NCI-H345 (cell line): ENCODE measurements around the gene CCDC50.

Source experiments
- DNase-seq: peaks from one replicate; lab custom pipeline; 2025; lab: John Stamatoyannopoulos, UW

The CCDC50 gene

DNA sequence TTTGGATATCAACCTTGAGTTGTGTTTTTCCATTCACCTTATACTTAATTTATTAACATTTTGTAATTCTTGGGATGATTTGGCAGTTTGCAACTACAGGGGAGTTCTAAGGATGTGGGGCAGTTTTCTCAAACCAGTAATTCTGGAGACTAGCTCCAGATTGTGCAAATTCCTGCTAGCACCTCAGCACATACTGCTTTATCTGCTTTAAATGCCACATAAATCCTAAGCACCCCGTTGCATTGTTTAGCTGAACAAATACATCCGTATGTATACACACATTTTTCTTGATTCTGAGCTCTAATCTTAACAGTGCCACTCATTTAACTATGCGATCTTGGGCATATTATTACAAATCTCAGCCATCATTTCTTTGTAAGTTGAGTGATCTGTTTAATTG is 18.0 kb downstream of the CCDC50 start:
- DNase-seq, result no peak

DNA sequence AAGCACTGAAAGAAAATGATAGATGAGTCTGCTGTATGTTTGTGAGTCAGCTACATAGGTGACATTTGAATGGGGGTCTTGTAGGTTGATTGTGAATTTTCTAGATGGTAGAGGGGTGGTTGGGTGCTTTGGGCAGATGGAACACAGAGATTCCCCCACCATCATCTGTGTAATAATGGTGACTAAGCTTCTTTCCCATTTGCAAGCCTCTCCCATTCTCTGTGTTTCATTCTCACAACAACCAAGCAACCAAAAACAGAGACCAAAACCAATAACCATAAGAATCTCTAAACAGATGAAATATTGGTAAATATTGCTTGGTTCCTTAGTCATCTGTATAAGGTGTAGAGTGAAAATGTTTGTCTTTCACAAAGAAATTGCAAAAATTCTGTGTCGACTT is 18.9 kb downstream of the CCDC50 start:
- no peak for DNase-seq

DNA sequence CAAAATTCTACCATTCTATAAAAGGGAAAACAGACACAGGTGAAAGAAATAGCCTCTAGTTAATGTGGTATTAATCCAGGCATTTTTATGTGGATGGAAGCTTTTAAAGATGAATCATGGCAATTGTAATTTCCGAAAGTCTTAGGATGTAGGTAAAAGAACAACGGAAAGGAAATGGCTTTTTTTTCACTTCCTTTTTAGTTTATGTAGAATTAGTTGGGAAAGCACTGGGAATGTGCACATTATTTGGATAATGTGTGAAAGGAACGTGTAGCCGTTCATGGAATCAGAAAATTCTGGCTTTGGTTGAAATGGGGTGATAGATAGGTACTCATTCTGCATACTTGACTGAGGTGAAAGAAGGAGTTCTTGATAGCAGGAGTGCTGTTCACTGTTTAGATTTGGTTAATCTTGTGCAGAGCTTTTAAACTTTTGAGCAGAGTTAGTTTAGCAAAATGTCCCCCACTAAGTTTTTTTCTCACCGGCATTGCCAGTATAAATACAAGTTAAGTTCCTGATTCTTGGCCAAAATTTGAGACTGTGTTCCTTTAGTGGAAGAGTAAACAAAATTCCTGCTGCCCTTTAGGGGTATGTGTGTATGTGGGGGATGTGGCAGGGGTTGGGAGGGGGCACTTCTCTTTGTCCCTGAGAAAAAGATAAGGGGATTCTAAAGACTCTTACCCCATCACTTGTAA is 21.3 kb downstream of the CCDC50 start:
- no peak for DNase-seq

DNA sequence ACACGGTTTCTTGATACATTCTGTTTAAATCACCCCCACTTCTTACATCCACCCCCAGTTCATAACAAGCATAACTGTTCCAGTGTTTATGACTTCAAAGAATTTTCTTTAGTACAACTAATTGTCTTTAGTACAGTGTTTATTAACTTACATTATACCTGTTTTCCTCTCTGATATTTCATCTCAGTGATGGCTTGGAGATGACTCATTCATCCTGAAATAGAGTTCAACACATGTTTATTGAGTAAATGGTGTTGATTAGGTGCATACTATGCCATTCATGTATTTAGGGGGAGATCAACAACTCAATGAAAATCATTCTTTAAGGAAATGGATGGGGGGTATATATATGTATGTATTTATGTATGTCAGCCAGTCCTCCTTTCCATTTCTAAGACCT is 22.8 kb downstream of the CCDC50 start:
- no peak for DNase-seq

DNA sequence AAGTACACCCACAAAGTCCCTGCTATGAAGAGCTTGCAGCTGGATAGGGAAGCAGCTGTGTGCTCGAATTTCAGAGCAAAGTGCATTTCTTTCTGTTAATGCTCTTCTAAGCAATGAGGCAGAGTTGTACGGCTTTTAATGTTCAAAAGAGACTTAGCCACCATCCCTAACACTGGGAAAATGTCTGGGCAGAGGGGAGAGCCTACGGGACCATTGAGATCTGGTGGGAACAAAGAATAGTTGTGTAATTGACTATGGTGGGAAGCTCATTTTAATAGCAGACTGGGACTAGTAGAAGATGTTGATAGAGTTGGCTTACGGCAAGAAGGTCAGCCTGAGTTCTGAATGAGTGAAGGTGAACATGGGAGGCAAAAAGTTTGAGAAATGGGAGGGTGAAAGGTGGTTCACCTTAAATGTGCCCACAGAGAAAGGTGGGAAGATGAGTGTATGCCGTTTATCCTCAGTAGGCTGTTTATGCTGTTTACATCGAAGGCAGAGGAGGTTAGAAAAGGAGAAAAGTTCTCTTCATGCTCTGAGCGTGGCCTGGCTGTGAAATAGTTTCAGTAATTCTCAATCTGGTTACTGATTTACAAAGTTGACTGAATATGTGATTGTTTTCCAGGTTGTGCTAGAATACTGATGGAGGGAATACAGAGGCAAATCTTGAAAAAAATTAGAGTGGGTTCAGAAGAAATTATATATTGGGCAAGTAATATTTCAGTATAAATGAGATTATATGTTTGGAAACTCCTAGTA is 24.0 kb downstream of the CCDC50 start:
- no peak for DNase-seq

DNA sequence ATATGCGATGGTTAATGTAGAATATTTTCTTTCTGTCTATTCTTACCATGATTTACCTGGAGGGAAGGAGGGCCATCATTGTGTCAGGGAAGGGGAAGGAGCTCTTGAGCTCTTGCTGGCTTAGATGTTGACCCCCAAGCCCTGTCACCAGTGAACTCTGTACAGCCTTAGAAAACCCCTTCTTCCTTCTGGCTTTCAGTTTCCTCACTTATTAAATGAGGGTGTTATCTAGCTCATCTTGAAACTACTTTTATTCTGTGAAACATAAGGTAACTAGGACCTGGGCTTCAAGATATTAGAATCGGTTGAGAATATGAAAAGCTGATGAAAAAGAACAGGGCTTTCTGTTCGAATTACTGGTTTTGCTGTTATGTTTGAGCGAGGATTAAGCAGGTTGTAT is 26.2 kb downstream of the CCDC50 start:
- no peak for DNase-seq

DNA sequence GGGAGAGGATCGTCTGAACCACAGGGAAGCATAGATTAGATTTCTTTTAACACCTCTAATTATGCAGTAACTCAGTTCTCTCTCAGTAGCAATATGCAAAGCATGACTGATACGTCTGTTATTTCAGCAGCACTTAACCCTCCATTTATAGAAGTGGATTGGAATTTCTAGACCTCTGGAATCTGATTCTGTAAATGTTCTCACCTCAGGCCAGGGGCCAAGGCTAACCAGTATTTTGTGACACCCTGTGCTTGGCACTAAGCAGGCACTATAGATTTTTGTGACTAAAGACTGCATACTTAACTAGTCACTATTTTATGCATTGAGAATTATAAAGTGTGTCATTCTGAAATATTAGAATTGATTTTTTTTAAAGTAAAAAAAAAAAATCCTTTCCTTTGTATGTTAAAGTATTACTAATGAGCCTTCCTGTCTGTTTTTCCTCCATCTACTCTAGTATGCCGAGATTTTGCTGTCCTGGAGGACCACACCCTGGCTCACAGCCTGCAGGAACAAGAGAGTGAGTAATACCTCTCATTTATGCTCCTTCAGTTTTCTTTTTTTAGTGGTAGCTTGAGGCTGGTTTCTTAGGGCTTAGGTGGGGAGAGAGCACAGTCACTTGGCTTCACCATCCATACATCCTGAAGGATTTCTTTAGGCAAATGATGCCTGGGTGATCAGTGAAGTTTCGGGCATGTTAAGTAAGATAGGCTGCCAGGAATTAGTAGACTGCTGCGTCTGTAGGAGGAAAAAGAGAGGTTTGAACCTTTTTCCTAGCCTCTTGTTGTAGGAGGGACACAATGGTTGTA is 27.6 kb downstream of the CCDC50 start:
- no peak for DNase-seq

DNA sequence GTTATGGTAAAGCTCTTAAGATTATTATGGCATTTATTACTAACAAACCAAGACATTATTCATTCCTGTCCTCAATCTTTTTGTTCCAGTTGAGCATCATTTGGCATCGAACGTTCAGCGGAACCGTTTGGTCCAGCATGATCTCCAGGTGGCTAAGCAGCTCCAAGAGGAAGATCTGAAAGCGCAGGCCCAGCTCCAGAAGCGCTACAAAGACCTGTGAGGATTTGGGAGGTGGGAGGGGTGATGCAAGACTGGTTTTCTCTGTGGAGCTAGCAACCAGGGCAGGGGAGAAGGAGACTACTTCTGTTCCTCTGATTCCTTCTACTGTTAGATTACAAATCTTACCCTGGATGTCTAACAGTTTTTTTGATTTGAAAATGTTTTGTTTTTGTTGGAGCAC is 28.7 kb downstream of the CCDC50 start:
- no peak for DNase-seq

DNA sequence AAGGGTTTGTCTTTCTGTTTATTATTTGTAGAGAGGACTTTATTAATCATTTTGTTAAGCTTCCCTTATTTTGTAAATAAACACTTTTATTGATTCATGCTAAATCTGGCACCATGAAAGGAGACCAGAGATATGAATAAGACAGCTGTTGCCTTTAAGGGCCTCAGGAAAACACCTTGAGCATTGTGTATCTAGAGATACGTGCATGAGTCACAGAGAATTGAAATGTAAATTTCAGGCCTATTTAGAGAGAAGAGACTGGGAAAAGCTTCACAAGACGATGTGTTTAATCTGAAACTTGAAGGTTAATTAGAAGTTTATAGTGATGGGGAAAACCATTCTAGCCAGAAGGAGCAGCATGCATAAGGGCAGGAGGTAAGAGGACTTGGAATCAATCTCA is 29.7 kb downstream of the CCDC50 start:
- DNase-seq, result no peak

DNA sequence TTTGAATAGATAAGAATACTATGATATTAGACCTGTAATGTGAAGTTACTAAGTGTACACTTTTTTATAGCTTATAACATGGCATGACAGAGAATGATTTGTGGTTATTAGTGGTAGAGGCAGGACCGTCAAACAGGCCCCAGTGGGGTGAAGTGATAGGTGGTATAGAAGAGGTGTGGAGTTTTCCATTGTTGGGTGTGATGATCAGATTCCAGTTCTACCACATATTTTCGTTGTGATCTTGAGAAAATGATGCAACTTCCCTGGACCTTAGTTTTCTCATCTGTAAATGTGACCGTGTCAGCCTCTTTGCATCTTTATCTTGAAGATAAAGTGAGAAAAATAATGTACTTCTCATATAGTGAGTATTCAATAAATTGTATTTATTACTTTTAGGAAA is 31.4 kb downstream of the CCDC50 start:
- DNase-seq, result no peak

DNA sequence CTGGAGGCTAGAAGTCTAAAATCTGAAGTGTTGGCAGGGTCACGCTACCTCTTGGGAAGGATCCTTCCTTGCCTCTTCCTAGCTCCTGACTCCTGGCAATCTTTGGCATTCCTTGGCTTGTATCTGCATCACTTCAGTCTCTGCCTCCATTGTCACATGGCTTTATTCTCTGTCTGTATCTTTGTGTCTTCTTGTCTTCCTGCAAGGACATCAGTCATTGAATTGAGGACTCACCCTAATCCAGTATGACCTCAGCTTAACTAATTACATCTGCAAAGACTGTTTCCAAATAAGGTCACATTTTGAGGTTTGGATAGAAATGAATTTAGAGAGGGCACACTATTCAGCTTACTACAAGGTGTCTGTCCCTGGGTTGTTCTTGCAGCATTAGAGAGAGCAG is 32.3 kb downstream of the CCDC50 start:
- DNase-seq, result no peak

DNA sequence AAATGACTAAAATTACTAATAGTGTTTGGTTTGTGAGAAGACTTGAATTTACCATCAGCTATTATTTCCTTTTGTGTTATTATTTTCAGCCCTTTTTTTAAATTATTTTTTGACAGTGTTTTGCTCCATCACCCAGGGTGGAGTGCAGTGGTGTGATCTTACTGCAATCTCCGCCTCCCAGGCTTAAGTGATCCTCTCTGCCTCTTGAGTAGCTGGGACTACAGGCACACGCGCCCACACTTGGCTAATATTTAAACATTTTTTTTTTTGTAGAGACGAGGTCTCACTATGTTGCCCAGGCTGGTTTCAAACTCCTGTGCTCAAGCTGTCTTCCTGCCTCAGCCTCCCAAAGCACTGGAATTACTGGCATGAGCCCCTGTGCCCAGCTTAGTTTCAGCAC is 32.8 kb downstream of the CCDC50 start:
- no peak for DNase-seq

DNA sequence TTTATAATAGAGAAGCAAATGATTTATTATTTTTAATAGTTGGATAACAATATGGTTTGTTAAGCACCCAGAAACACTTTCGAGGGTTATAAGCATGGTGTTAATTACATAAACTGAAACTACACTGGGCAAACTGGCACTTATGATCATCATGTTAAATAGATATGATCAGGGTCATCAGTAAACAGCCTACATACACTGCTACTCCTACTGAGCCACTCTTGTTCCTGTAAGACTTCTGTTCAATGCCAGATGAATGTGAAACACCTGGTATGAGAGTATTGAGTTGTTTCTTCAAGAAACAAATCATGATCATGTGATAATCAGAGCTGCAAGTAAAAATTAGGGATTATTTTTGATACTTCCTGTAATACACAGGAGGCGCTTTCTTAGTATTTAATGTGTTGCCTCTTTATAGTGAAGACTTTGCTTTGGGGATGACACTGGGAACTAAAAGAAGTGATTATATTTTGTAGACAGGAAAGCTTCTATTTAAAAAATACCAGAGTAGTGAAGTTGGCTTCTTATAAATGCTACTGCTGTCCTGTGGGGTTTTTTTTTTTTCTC is 33.4 kb downstream of the CCDC50 start:
- no peak for DNase-seq

DNA sequence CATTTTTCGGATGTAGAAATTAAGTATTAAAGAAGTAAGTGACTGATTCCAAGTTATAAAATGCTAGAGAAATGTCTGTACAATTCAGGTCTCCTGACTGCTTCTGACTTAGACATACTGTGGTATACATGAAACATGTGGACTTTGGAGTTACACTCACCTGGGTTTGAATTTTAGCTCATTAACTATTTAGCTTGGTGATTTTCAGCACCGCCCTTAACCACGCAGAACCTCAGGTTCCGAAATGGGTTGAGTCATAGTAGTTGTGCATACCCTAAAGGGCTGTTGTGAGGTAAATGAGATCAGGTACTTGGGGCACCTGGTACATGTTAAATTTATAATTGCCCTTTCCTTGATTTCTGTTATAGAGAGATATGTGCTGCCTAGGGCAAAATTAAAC is 34.0 kb downstream of the CCDC50 start:
- no peak for DNase-seq

DNA sequence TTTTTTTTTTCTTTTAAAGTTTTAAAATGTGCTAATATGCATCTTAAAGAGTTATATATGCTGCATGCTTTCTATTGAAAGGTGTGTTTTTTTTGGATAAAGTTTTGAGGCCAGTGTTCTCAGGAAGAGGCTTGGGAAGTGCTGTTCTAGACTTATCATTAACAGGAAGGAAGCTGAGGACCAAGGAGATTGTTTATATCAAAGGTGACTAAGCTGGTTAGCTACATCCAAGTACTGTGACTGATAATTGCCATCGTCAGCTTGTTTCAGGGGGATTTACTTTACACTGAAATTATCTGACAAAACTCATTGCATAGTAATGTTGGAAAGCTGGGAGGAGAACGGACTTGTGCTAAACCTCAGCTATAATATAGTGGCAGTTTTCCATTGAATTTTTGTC is 37.5 kb downstream of the CCDC50 start:
- DNase-seq, result no peak

DNA sequence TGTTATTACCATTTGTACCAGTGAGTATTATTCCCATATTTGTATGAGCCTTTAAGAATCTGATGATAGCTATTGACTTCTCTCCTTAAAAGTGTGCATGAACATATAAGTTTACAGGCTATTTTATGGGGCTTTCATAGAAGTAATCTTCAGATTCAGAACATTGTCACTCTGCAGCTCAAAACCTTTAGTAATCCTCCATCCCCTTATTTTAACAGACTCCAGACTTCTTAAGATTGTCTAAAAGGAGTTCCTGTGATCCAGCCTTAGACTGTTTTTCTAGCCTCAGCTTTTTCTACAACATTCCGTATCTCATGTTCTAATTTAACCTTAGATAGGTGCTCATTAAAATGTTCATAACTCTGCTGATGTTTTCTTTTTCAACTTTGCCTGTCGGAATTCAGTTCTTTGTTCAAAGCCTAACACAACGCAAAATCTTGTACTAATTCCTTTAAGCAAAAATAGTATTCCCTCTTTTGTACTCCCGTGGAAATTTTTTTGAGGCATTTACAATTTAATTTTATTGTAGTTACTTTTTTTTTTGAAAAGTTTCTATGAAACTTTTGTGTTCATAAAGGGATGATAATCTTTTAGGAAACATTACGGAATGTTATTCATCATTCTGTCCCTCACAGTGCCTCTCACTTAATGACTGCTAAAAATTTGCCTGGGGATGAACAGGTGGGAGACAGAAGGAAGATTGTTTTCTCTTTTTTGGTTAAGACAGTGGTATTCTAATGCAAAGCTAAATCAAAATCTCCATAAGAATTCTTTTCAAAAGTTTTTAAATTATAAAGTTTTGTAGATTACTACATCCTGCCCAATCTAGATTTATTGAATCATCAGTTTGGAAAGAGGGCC is 39.8 kb downstream of the CCDC50 start:
- DNase-seq, result no peak

DNA sequence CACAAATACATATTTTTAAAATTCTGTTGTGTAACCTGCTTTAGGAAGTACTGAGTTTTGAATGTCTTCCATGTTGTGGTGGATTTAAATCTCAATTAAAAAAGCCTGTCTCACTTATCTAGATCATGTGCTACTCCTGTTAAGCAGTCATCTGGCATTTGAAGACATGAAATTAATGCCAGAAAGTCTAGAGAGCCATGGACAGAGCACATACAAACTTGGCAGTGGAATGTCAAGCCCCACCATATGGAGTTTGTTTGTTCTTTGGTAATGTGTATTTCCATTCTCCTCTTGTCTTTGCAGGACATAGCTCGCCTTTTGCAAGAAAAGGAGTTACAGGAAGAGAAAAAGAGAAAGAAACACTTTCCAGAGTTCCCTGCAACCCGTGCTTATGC is 40.4 kb downstream of the CCDC50 start:
- DNase-seq, result no peak

DNA sequence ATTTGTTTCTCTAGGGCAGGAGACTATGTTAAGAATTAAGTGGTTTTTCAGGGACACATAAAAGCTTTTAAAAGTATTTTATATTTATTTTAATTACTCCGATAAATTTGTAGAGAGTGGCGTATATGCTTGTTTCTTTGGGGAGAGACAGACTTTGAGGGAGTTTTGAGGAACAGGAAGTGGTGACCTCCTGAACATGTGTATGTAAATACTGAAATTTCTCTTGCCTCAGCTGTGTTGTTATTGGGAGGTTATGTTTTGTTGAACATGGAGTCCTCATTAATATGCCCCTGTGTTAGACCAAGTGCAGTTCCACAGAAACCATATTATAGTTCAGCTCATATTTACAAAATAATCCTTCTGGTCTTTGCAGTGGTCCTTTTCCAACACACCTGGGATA is 42.9 kb downstream of the CCDC50 start:
- DNase-seq, result no peak

DNA sequence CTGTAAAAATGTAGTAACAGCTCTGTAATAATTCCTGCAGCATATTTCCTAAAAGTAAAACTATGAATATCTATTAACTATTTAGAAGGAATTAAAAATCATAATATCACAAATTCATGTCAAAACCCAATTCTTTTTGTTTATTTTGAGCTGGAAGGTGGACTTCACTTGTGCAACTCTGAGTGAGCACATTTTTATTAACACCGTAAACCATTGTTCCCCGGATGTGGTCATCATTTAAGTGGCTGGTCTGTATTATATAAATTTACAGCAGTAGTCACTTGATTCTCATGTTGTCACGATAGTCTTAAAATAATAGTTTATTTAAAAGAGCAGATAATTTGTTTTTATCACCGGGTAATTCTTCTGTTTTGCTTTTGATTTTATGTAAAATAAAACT is 44.1 kb downstream of the CCDC50 start:
- no peak for DNase-seq

DNA sequence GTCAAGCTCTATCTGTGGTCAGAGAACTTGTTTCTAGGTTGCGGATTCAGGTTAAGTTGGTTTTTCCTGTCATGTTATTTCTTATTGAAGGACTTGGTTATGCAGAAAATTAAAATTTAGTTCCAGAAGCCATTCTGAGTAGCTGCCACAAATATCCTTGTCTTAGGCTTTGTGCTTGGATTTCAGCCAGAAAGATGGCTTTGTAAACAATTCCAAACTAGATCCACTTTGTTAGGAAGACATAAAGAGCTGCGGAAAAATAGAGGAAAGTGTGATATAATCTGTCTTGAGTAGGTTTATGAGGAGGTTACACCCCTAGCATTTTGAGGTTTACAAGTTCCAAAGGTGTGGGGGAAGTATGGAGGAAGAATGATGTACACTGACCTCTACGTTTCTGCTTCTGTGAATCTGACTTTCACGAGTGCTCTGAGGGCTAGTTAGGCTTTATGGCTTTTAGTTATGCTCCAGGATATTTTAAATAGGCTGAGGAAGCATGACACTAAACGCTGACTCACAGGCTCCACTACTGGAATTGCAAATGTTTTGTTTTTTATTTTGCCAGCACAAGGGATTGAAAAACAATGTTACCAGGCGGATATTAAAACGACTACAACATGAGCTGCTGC is 47.4 kb downstream of the CCDC50 start:
- DNase-seq, result no peak

DNA sequence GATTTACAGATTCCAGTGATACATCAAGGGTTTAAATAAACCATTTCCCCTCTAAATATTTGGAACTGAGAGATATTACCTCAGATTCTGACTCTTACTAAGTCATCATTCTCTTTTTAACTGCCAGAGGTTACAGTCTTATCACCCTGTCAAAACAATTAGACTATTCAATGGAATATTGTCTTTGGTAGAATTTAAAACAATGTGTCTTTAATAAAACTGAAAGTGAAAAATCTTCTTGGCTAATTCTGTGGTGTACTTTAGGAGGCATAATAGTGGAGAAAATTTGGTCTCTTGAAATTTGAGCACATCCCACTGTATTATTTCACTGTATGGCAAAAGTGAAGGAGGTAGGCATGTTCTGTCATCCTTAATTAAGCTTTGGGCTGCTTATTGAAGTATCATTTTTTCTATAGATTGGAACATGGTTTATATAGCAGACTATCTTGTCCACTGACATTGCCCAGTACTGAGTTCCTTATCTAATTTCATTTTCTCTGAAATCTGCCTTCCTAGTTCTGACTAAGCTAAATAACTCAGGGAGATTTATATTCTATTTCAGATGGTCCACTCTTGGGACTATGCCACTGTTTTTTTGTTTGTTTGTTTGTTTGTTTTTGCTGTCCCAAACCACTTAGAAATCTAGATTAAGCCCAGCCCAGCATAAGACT is 49.1 kb downstream of the CCDC50 start:
- no peak for DNase-seq
